NCI-H2171 (cell line): Measurements from ENCODE around the gene PTPRT.

Experiments used
- DNase-seq: peaks from one replicate; lab custom pipeline; 2025; lab: John Stamatoyannopoulos, UW

PTPRT gene

GRCh38 chr20:42549496-42549895 is 640.2 kb downstream of the PTPRT start:
- DNase-seq: no peak

GRCh38 chr20:42544926-42545325 is 644.8 kb downstream of the PTPRT start:
- DNase-seq: no peak

- no peak for DNase-seq
These were observed 656.9 kb downstream of the PTPRT start for GRCh38 chr20:42532831-42533230.

GRCh38 chr20:42531508-42531961 is 658.2 kb downstream of the PTPRT start:
- DNase-seq: no peak

DNA sequence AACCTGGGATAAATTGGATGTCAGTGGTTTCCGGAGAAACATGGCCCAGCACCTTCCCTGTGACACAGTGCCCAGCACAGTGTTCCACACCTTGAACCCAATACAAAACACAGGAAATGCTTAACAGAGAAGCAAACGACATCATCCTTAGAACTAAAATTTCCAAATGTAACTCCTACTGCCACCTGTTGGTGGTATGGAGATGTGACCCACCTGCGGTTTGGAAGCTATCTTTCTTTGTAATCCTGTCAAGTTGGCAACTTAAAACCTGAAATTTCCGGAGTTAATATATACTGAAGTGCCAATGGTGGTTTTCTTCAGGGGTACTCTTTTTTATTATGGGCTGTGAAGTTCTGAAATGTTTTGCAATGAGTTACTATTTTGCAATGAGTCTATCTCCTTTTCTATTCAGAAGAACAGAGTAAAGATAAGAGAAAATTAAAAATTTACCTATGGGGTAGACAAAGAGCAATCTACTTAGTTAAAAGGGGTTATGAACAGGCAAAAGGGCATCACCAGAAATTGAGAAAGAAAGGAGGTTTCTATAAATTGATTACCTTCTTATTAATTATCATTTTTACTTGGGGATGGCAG is 658.8 kb downstream of the PTPRT start:
- DNase-seq: no peak

DNA sequence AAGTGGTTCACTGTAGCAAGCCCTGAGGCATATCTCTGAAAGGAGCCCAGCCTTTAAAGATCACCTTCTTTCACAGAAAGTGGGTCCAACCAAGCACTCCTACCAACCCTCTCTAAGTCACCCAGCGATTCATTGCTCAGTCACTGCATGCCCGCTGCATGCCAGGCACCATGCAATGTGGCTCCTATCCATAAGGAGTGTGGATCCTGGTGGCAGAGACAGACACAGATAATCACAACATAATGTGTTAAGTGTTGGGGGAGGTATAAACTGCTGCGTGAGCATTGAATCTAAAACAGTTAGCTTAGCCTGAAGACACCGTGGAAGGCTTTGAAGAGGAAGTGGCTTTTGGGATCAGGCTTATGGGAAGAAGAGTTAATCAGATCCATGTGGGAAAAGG is 659.5 kb downstream of the PTPRT start:
- DNase-seq: no peak

GRCh38 chr20:42524058-42524457 is 665.6 kb downstream of the PTPRT start:
- DNase-seq: no peak

DNA sequence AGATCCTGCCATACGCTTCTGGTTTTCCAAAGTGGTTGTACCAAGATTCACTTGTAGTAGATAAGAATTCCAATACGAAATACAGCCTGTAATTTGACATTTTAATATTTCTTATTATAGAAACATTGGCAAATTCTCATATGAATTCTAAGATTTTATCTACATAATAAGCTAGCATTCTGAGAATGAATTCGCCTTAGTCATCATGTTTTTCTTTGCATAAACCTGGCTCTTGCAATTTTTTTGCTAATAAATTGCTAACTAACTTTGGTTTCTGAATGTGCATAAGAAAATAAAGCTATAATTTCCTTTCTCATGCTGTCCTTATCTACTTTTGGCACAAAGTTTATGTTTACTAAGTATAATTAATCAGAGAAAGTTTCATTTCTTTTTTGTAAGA is 673.0 kb downstream of the PTPRT start:
- no peak for DNase-seq

- DNase-seq: no peak
These were observed 679.0 kb downstream of the PTPRT start for GRCh38 chr20:42510686-42511085.

DNA sequence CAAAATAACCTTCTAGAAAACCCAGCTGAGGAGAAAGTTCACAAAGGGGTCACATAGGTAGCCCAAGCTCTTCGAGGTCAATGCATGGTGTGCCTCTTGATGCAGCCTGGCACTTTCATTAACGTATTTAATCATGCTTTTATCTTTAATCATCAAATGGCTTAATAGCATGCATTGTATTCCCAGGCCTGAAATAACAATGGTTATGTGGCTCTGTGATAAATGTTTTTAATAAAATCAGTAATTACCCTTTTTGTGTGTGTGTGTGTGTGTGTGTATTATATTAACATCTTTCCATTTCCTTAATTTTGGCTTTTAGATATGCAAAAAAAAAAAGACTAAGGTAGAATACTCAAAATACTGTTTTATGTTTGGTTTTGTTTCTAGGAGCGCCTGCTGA is 681.8 kb downstream of the PTPRT start:
- no peak for DNase-seq

DNA sequence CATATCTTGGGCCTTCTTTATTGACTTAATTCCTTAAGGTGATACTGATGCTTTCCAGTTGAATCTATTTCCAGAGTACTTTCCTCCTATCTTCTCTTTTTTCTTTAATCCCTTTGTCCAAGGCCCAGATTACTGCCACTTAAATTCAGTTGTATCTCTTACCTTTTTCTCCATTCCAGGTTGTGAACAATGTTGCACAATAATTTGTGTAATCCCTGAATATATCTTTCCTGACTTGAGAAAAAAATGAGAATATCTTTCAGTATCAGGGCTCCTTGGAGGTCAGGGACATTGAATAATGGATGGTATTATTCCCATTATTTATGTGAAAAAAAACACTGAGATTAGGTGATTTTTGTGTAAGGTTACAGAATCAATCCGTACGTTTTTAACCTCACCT is 683.3 kb downstream of the PTPRT start:
- DNase-seq: no peak

- DNase-seq: no peak
These were observed 687.1 kb downstream of the PTPRT start for GRCh38 chr20:42502591-42502990.

GRCh38 chr20:42496595-42496994 is 693.1 kb downstream of the PTPRT start:
- no peak for DNase-seq

- DNase-seq: no peak
These were observed 695.4 kb downstream of the PTPRT start for GRCh38 chr20:42494290-42494689.

DNA sequence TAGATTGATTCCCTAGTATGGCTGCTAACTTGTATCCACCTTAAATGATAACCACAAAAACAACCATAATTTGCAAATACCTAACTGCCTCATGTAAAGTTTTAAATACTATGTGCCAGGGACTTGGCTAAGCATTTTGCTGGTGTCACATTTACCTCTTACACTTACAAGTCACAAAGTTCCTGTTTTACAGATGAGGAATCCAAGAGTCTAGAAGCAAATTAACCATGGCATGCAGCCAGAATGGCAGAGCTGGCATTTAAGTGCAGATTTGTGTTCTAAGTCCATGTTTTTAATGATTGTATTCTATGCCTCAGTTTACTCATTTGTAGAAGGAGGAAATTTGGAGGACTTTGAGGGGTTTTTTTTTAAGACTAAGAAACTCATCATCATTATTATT is 696.7 kb downstream of the PTPRT start:
- DNase-seq: no peak

- DNase-seq: no peak
These were observed 697.4 kb downstream of the PTPRT start for GRCh38 chr20:42492290-42492689.

GRCh38 chr20:42485556-42485955 is 704.1 kb downstream of the PTPRT start:
- DNase-seq: no peak

GRCh38 chr20:42484790-42485375 is 704.8 kb downstream of the PTPRT start:
- DNase-seq: no peak

- no peak for DNase-seq
These were observed 705.4 kb downstream of the PTPRT start for GRCh38 chr20:42484335-42484734.

DNA sequence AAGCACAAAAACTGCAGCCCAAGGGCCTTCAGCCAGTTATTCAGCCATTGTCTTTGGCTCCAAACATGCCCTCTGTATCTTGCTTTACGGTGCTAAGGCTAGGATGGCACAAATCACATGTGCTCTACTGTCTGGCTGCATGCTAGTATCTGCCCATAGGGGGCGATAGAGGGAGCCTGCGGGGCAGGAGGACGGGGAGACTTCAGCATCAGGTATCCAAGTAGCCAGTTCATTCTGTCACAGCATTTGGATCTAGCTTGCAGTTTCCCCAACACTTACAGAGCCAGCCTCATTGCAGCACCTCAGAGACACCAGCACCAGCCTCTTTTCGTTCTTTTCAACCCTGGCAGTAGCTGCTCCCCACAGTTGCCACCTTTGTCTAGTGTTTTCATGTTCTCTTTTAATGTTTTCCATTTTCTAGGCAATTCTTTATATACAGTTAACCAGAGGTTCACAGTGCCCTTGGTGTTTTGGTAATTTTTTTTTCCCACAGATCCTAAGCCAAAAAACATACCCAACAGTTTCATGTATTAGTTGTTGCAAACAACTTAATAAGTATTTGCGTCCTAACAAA is 705.9 kb downstream of the PTPRT start:
- DNase-seq: no peak

GRCh38 chr20:42482808-42483207 is 706.9 kb downstream of the PTPRT start:
- DNase-seq: no peak

DNA sequence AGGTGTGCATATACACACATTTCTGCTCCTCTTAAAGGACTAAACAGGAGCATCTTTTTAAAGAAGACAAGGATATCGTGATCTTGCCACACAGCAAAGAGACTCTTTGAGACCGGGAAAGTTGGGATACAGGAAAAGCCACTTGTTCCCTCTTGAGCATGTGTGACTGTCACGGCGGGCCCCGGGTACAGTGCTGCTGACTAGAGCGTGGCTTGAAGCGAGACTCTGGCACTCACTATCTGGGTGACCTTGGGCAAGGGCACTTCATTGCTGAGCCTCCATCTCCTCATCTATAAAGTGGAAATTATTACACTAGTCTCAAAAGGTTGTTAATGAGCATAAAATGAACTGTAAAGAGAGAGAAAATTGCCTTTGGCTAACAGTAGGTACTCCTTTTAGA is 713.9 kb downstream of the PTPRT start:
- no peak for DNase-seq

GRCh38 chr20:42474646-42475045 is 715.1 kb downstream of the PTPRT start:
- no peak for DNase-seq

- DNase-seq: no peak
These were observed 717.5 kb downstream of the PTPRT start for GRCh38 chr20:42472198-42472597.
